HepG2 (cell line): ENCODE results near the gene ZNF454.

ENCODE experiments used
- JUN ChIP-seq: sonication (generic); formaldehyde crosslinking; IDR thresholded peaks from 2 replicates; pipeline ENCODE4 v1.4.0; 2020; ENCODE audit warnings: mild to moderate bottlenecking, missing genetic modification reagents
- NFE2 ChIP-seq: sonication (generic); formaldehyde crosslinking; IDR thresholded peaks from 2 replicates; pipeline ENCODE4 v1.4.0; 2020; ENCODE audit warnings: missing genetic modification reagents
- PCBP1 ChIP-seq: fragments of 200-400 bp; formaldehyde crosslinking; IDR thresholded peaks from 2 replicates; pipeline ENCODE4 v1.6.1; 2017; ENCODE audit warnings: mild to moderate bottlenecking, low read depth, low read length, borderline replicate concordance
- POLR2AphosphoS5 ChIP-seq: IDR thresholded peaks from 2 replicates; pipeline ENCODE4 v1.6.1; 2012; ENCODE audit warnings: low read depth, low read length
- SIN3A ChIP-seq: IDR thresholded peaks from 2 replicates; pipeline ENCODE4 v1.6.1; 2011; ENCODE audit warnings: low read depth, mild to moderate bottlenecking, control low read depth, low read length, borderline replicate concordance
- ZNF543 ChIP-seq: sonication (generic); formaldehyde crosslinking; IDR thresholded peaks from 2 replicates; pipeline ENCODE4 v1.4.0; 2020; ENCODE audit warnings: mild to moderate bottlenecking, missing genetic modification reagents
- TF ChIP-seq, protein P1 (sequence below): sonication (generic); formaldehyde crosslinking; IDR thresholded peaks from 2 replicates; pipeline ENCODE4 v1.8.1; 2023; ENCODE audit warnings: mild to moderate bottlenecking, inconsistent platforms, moderate library complexity, missing genetic modification reagents, borderline replicate concordance

DNA sequence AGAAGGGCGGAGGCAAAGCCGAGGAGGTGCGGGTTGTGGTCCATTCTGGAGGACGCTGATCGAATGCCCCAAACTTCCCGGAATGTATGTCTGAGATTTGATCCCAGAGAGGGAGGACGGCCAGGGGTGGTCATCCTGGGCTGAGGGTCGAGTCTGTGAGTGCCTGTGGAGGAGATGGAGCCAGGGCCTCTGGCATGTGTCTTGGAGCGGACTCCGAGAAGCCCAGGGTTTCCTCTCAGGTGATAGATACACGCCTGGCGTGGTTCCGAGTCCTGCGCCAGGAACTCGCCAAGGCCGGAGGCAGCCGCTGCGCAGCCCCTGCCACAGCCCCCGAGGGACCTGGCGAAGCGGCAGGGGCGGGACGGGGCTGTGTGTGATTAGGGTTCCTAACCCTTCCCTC is 363 bp downstream of the ZNF454 start:
- TF ChIP-seq SIN3A = no peak
- TF ChIP-seq ZNF543 (CRISPR knock-in tag) = no peak
- no peak for TF ChIP-seq PCBP1
- TF ChIP-seq, protein P1, sequence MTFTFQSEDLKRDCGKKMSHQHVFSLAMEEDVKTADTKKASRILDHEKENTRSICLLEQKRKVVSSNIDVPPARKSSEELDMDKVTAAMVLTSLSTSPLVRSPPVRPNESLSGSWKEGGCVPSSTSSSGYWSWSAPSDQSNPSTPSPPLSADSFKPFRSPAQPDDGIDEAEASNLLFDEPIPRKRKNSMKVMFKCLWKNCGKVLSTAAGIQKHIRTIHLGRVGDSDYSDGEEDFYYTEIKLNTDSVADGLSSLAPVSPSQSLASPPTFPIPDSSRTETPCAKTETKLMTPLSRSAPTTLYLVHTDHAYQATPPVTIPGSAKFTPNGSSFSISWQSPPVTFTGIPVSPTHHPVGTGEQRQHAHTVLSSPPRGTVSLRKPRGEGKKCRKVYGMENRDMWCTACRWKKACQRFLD (CRISPR knock-in tag) = no peak
- TF ChIP-seq POLR2AphosphoS5 = no peak
- TF ChIP-seq JUN = no peak
- TF ChIP-seq NFE2 (CRISPR knock-in tag) = no peak
